MCF 10A (cell line): Measurements from ENCODE around the gene PTPRU. TPM values are rescaled to one million over a fixed set of nuclear protein-coding genes. Genes with fewer than 3 reads are reported as not detected.
A peak's percentile ranks its signal among the peaks of the same experiment; 100 is the strongest.

ENCODE experiments used
- BruUV-seq: library from RNA; stranded (reverse); fragments of 400-500 nt; replicated peaks from 2 replicates; lab custom pipeline; 2021; lab: Mats Ljungman, UMichigan
- CTCF ChIA-PET: fragments of 300-600 bp; sonication (Branson Sonifier 250); formaldehyde crosslinking; extraction: SDS; loops from one replicate; lab custom pipeline; 2021; ENCODE audit warnings: antibody characterized with exemption, inconsistent platforms; lab: Yijun Ruan, JAX
- POLR2A ChIA-PET: fragments of 300-600, 350-650 bp; sonication (Branson Sonifier 250); formaldehyde crosslinking; extraction: SDS; loops from one replicate; lab custom pipeline; 2020; ENCODE audit warnings: antibody characterized with exemption, inconsistent platforms; lab: Yijun Ruan, JAX
- DNase-seq: peaks from one replicate; pipeline ENCODE4 v3.0.0-alpha.2; 2018; ENCODE audit not compliant: unreplicated experiment
- H3K27ac Mint-ChIP-seq: one replicate; pipeline ENCODE4 v1.8.0; 2022; ENCODE audit warnings: mild to moderate bottlenecking, low read depth, mixed read lengths; ENCODE audit not compliant: unreplicated experiment
- H3K27me3 Mint-ChIP-seq: one replicate; pipeline ENCODE4 v1.8.0; 2022; ENCODE audit warnings: mixed read lengths; ENCODE audit not compliant: insufficient read depth, unreplicated experiment
- H3K36me3 Mint-ChIP-seq: one replicate; pipeline ENCODE4 v1.8.0; 2022; ENCODE audit warnings: mild to moderate bottlenecking, moderate library complexity, mixed read lengths; ENCODE audit not compliant: insufficient read depth, unreplicated experiment
- H3K4me1 Mint-ChIP-seq: one replicate; pipeline ENCODE4 v1.8.0; 2022; ENCODE audit warnings: mixed read lengths; ENCODE audit not compliant: insufficient read depth, unreplicated experiment
- H3K4me3 Mint-ChIP-seq: one replicate; pipeline ENCODE4 v1.8.0; 2022; ENCODE audit warnings: mild to moderate bottlenecking, moderate library complexity, mixed read lengths; ENCODE audit not compliant: unreplicated experiment
- H3K9me3 Mint-ChIP-seq: one replicate; pipeline ENCODE4 v1.8.0; 2022; ENCODE audit warnings: mixed read lengths; ENCODE audit not compliant: unreplicated experiment
- intact Hi-C: fragments of 100-400 bp; cut with micrococcal nuclease; formaldehyde crosslinking; loops from 2 replicates; pipeline ENCODE4 v1.14.1; 2022
- total RNA-seq: library from RNA; stranded (reverse); gene quantifications from 2 replicates; pipeline ENCODE4 v1.2.3, GENCODE V29; 2022
- TF ChIP-seq, protein P1 (sequence below): fragments of 200-600 bp; IDR thresholded peaks from one replicate; pipeline ENCODE4 v1.8.0; 2022; ENCODE audit warnings: antibody characterized with exemption, mild to moderate bottlenecking; ENCODE audit not compliant: unreplicated experiment

PTPRU gene
- total RNA-seq, 1 experiment from 2014 or later, result 24.1 TPM

GRCh38 chr1:29202584-29203340 is 33.6 kb upstream of the PTPRU start:
- Mint-ChIP-seq H3K27ac (peak overlapping the region; percentile 46), H3K9me3 (no peaks in the 10 kb centered on the region), H3K4me3 (no peak overlapping the region), H3K36me3 (peaks cover 43% of the 10 kb centered on the region), H3K27me3 (no peaks in the 10 kb centered on the region), H3K4me1 (peaks cover 7% of the 10 kb centered on the region)
- CTCF ChIA-PET, result interaction anchor here (0.6 to 3.9 kb wide), 35 partner anchors 8 to 1983 kb away, joined by 3 to 32 read pairs (median 4); partner anchors contain the start of genes MECR and SRSF4
- no TSS peak for BruUV-seq
- DNase-seq, result peak; percentile 98
- intact Hi-C loops, result loop anchor here (1.0 to 2.0 kb wide), 4 partner anchors 20 to 418 kb away; no protein-coding TSS in a partner anchor
- POLR2A ChIA-PET, result interaction anchor here (0.6 to 3.4 kb wide), 9 partner anchors 11 to 602 kb away, joined by 3 to 60 read pairs (median 5); partner anchors contain the start of genes EPB41, MECR and SRSF4
- TF ChIP-seq, protein P1, sequence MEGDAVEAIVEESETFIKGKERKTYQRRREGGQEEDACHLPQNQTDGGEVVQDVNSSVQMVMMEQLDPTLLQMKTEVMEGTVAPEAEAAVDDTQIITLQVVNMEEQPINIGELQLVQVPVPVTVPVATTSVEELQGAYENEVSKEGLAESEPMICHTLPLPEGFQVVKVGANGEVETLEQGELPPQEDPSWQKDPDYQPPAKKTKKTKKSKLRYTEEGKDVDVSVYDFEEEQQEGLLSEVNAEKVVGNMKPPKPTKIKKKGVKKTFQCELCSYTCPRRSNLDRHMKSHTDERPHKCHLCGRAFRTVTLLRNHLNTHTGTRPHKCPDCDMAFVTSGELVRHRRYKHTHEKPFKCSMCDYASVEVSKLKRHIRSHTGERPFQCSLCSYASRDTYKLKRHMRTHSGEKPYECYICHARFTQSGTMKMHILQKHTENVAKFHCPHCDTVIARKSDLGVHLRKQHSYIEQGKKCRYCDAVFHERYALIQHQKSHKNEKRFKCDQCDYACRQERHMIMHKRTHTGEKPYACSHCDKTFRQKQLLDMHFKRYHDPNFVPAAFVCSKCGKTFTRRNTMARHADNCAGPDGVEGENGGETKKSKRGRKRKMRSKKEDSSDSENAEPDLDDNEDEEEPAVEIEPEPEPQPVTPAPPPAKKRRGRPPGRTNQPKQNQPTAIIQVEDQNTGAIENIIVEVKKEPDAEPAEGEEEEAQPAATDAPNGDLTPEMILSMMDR, result peak; percentile 85

- no peak for DNase-seq
- CTCF ChIA-PET, result interaction anchor here (0.6 kb wide), 1 partner anchor 583 kb away, joined by 4 read pairs; no protein-coding TSS in a partner anchor
- Mint-ChIP-seq H3K27me3 (no peaks in the 10 kb centered on the region), H3K9me3 (no peaks in the 10 kb centered on the region), H3K36me3 (peaks cover 54% of the 10 kb centered on the region), H3K4me3 (no peak overlapping the region), H3K27ac (no peak overlapping the region), H3K4me1 (no peaks in the 10 kb centered on the region)
- no TSS peak for BruUV-seq
- TF ChIP-seq, protein P1, result no peak
- POLR2A ChIA-PET, result interaction anchor here (0.6 kb wide), 1 partner anchor 90 kb away, joined by 4 read pairs; no protein-coding TSS in a partner anchor
- intact Hi-C loops, result no loop called here
Measured at GRCh38 chr1:29208442-29208841, 27.9 kb upstream of the PTPRU start.

- Mint-ChIP-seq H3K27ac (no peak overlapping the region), H3K9me3 (no peaks in the 10 kb centered on the region), H3K4me1 (no peaks in the 10 kb centered on the region), H3K4me3 (no peak overlapping the region), H3K36me3 (peaks cover 61% of the 10 kb centered on the region), H3K27me3 (no peaks in the 10 kb centered on the region)
- DNase-seq, result no peak
- BruUV-seq, result no TSS peak
- intact Hi-C loops, result no loop called here
- TF ChIP-seq, protein P1, result no peak
- ChIA-PET CTCF (interaction anchor here (0.6 kb wide), 2 partner anchors 582 to 1498 kb away, joined by 3 to 4 read pairs; no protein-coding TSS in a partner anchor), POLR2A (no interaction called here)
Measured at GRCh38 chr1:29209173-29209572, 27.1 kb upstream of the PTPRU start.
